Suppressor macrophage treated with lipopolysaccharide for 1 hour (primary cell): ENCODE measurements around the gene HSDL2.
"Not testable (repeated sequence)": the region's sequence is repeated elsewhere in the genome, so short reads cannot be mapped to it uniquely, and the experiment has no call there.

Experiments
- DNase-seq, 3 donors: peaks; one replicate each; pipeline ENCODE4 v3.0.0-alpha.2; 2020 to 2022

Gene HSDL2

GRCh38 chr9:112401175-112401815 lies 21.4 kb downstream of the HSDL2 start:
- no peak for DNase-seq

DNA sequence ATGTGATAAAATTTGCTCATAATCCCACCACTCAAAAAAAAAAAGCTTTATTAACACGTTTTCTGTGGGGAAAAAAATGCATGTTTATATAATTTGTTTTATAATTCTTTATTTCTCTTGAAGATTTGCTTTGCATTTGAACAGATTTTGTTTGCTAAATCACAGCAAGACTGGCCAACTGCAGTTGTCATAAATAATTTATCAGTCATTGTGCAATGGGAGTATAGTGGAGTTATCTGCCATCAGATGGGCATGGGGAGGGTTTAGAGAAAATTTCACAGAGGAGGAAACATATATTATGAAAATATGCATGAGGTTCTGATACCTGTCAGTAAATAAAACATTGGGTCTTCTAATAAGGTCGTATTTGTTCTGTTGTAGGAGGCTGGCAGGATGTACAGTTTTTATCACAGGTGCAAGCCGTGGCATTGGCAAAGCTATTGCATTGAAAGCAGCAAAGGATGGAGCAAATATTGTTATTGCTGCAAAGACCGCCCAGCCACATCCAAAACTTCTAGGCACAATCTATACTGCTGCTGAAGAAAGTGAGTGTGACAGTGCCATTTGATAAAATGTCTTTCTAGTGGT lies 23.8 kb downstream of the HSDL2 start:
- DNase-seq = no peak

DNA sequence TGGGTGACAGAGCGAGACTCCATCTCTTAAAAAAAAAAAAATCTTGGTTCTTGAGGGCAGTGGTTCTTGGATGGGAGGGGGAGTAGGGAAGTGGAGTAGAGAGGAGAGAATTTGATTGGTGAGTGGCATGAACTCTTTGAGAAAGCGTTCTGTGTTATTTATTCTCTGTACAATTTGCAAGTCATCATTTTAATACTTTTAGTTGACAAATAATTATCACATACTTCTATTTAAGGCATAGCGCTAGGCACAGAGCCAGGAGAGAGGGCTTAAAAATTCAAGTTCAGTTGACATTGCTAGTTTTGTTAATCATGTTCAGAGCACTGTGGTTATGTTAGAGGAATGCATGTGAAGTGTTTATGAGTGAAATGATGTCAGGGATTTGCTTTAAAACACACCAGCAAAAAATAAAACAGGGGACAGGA lies 24.6 kb downstream of the HSDL2 start:
- no peak for DNase-seq

DNA sequence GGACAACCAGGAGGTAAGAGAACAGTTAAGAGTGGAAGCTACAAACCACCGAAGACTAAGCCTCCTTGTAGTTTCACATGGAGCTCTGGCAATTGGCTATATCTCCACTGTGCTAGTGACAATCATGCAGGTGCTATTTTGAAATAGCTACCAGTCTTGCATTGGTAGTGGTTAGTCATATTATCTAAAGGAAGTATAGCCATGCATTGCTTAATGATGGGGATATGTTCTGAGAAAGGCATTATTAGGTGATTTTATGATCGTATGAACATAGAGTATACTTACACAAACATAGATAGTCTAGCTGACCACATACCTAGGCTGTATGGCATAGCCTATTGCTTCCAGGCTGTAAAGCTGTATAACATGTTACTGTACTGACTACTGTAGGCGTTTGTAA lies 28.4 kb downstream of the HSDL2 start:
- peak in 1 of 3 donors; percentile 12 for DNase-seq

DNA sequence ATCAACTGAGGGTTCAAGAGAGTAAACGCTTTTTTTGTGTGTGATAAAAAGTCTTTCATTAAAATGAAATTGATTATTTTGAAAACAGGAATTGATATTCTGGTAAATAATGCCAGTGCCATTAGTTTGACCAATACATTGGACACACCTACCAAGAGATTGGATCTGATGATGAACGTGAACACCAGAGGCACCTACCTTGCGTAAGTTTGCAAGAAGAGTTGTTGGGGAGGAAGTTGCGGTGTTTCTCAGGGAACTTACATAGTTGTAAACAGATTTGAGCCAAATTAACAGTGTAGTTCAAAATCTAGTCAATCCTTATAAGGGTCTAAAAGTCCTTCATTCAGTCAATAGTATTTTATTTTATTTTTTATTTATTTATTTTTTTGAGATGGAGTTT lies 28.9 kb downstream of the HSDL2 start:
- no peak for DNase-seq

DNA sequence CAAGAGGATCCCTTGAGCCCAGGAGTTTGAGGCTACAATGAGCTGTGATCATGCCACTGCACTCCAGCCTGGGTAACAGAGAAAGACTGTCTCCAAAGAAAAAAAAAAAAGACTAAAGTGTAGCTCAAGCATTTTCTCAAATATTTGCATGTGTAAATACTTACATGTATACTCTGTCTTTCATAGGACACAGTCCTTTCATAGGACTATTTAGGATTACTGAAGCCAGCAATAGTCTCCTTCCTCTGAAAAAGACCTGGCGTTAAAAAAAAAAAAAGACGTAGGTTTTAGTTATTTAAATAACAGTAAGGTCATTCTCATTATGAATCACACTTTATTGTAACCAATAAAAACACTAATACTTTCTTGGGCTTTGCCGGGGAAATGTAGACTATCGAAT lies 29.9 kb downstream of the HSDL2 start:
- no peak for DNase-seq

GRCh38 chr9:112411626-112412027 lies 31.7 kb downstream of the HSDL2 start:
- DNase-seq = no peak

DNA sequence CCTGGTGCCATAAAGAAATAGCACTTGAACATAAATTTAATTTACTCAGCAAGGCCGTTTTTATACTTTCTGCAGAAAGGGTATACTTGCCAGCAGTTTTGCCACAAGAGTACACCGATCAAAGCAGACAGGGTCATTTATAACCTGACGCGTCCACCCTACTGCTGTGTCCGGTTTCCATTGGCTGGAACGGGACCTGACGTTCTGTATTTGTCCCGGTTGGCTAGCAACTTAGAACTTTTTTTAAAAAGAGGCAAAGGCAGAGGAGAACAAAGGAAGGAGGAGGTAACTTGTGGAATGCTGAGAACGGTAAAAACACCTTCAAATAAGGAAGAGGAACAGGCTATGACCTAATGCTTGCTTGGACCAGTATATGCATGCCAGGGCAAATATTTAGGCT lies 33.8 kb downstream of the HSDL2 start:
- DNase-seq = not testable (repeated sequence)

GRCh38 chr9:112420208-112420607 lies 40.3 kb downstream of the HSDL2 start:
- DNase-seq = no peak

- DNase-seq = no peak
These were observed 41.9 kb downstream of the HSDL2 start for GRCh38 chr9:112421771-112422222.

- DNase-seq = no peak
These were observed 42.7 kb downstream of the HSDL2 start for GRCh38 chr9:112422417-112423148.

DNA sequence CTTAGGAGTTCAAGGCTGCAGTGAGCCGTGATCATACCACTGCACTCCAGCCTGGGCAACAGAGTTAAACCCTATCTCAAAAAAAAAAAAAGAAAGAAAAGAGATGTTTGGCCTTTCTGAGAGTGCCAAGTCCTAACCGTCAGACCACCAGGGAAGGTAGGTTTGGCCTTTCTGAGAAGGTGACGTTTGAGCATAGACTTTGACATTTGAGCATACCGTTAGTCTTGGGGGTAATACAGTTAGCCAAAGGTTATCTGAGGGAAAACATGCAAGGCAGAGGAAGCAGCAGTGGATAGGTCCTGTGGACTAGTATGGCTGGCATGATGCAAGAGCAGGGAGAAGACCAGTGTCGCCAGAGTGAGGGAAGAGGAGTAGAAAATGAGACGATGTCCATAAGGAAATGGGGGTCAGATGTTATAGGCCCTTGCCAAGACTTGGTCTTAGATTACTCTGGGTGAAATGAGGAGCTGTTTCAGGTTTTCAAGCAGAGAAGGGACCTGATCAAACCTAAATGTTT lies 50.2 kb downstream of the HSDL2 start:
- no peak for DNase-seq

GRCh38 chr9:112433499-112434392 lies 53.8 kb downstream of the HSDL2 start:
- DNase-seq = no peak

GRCh38 chr9:112434487-112434886 lies 54.6 kb downstream of the HSDL2 start:
- no peak for DNase-seq

- DNase-seq = no peak
These were observed 57.5 kb downstream of the HSDL2 start for GRCh38 chr9:112437406-112437805.

DNA sequence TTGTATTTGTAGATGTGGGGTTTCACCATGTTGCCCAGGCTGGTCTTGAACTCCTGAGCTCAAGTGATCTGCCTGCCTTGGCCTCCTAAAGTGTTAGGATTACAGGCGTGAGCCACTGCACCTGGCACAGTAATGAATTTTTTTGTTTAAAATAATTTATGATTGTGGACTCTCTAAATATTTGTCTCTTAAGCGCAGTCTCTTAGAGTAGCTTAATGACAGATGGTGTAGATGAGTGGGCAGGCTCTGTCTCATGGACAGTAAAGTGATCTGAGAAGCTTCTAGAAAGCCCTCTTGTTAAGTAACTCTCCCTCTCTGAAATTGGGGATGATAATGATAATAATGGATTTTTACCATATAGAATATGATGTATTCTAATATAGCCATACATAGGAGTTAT lies 59.3 kb downstream of the HSDL2 start:
- DNase-seq = no peak

DNA sequence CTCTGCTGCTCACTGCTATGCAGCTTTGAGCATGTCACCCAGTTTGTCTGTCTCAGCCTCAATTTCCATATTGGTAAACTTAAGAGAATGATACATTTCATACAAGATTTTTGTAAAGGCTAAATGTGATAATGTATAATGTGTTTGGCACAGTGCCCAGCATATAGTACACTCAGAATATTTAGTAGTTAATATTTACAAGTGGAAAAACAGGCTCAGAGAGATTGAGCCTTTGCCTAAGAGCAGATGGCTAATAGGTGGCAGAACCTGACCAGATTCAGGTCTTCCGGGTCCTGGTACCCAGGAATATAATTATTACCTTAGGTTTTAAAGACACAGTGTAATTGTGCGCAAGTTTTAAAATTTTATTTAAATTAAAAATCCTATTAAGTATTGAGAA lies 59.9 kb downstream of the HSDL2 start:
- DNase-seq = no peak

DNA sequence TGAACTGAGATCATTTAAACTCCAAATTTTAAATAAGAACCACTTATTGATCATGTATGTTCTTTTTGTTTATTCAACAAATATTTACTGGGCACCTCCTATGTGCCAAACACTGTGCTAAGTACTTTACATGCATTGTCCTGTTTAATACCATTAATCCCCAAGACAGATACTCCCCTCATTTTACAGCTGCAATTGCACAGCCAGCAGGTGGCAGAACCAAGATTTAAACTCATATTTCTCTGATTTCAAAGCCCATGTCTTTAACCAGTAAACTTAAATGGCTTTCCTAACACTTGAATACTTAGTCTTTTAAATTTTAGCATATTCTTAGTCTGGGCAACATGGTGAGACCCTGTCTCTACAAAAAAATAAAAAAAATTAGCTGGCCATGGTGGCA lies 63.3 kb downstream of the HSDL2 start:
- DNase-seq = peak; percentile 36 to 41 (median 40)

DNA sequence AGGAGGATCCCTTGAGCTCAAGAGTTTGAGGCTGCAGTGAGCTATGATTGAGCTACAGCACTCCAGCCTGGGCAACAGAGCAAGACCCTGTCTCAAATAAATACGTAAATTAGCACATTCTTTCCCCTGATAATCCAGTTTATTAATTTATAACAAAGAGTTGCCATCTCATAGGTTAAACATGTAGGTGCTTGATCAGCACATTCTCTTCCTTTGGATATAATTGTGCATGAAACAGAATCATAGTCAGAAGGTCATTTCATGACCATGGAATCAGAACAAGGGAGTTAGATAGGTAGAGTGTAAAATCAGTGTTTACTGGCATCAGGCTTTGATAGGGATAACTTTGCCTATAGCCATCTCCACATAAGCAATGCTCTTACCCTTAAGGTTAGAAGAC lies 63.7 kb downstream of the HSDL2 start:
- no peak for DNase-seq

DNA sequence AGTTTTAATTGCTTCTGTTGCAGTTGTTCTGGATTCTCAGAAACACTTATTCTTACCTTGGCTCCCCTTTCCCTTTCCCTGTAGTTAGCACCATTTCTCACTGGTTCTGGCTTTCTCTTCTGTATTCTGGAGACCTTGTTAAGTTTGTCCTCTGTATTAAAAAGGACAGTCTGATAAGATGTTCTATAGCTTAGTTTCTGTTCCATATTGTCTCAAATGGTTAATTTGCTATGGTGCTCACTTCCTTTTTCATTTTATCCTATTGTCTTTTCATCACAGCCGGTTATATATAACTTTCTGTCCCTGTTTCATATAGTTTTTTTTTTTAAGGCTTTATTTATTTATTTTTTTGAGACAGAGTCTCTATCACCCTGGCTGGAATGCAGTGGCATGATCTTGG lies 65.3 kb downstream of the HSDL2 start:
- DNase-seq = no peak

- DNase-seq = no peak
These were observed 66.2 kb downstream of the HSDL2 start for GRCh38 chr9:112446080-112446479.

GRCh38 chr9:112446526-112446925 lies 66.6 kb downstream of the HSDL2 start:
- DNase-seq = no peak

- peak in 2 of 3 donors; percentile 9 to 10 for DNase-seq
These were observed 67.4 kb downstream of the HSDL2 start for GRCh38 chr9:112447283-112447761.
